HUES48 (cell line): Measurements from ENCODE around the gene LSAMP.
A peak's percentile ranks its signal among the peaks of the same experiment; 100 is the strongest.

Source experiments
- H3K27ac ChIP-seq: one replicate; pipeline ENCODE4 v1.7.0; 2013; ENCODE audit warnings: low read depth, low read length, inconsistent platforms
- H3K27me3 ChIP-seq: 2 replicates; pipeline ENCODE4 v1.6.1; 2013; ENCODE audit warnings: mild to moderate bottlenecking, low read length; ENCODE audit not compliant: control insufficient read depth, insufficient read depth
- H3K36me3 ChIP-seq: 2 replicates; pipeline ENCODE4 v1.6.1; 2013; ENCODE audit warnings: low read length; ENCODE audit not compliant: control insufficient read depth, insufficient read depth
- H3K4me1 ChIP-seq: 2 replicates; pipeline ENCODE4 v1.6.1; 2013; ENCODE audit warnings: mild to moderate bottlenecking, low read length; ENCODE audit not compliant: control insufficient read depth, insufficient read depth
- H3K4me3 ChIP-seq: 2 replicates; pipeline ENCODE4 v1.5.1; 2013; ENCODE audit warnings: mild to moderate bottlenecking, low read depth, low read length
- H3K9ac ChIP-seq: 2 replicates; pipeline ENCODE4 v1.6.1; 2013; ENCODE audit warnings: mild to moderate bottlenecking, low read depth, low read length, moderate library complexity
- H3K9me3 ChIP-seq: 2 replicates; pipeline ENCODE4 v1.6.1; 2013; ENCODE audit warnings: low read length; ENCODE audit not compliant: control insufficient read depth, insufficient read depth

Gene LSAMP

DNA sequence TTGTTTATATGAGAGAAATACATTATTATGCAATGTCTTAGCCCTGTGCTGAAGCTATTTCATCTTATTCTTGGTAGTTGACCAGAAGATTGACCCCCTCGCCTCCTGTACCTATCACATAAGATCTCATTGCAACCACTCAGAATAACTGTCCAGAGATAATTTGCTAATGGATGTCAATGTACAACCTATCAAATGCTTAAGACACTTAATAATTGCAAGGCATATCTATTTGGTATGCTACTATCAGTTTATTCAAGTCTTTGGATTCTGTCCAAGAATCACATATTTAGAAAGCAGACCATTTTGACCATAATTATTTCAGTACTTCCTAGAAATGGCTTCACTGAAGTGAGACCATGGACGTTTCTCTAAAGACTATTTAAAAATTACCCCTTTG is 580.4 kb downstream of the LSAMP start:
- Histone ChIP-seq H3K9me3 (no peaks in the 10 kb centered on the region), H3K36me3 (no peaks in the 10 kb centered on the region), H3K27ac (no peak overlapping the region), H3K4me3 (no peak overlapping the region), H3K4me1 (peaks cover 39% of the 10 kb centered on the region), H3K9ac (no peak overlapping the region), H3K27me3 (no peaks in the 10 kb centered on the region)

DNA sequence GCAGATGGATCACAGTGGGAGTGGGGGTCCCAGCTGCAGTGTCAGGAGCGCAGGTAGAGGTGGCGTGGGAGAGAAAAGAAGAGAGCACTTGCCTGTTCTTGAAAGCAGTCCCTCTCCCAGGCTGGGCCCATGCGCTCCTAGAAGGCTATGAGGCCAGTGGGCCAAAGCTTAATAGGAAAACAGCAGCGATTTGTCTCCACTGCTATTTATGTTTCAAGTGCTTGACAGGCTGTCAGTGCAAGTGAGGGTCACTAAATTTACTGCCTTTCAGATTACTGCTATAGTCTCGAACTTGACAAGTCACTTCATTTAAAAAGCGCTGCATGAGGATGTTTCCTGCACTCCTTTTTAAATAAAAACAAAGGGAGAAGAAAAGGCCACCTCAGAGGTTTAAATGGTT is 582.4 kb downstream of the LSAMP start:
- Histone ChIP-seq H3K4me3 (no peak overlapping the region; the same call in 1 of the 2 replicates), H3K9me3 (no peaks in the 10 kb centered on the region), H3K4me1 (peaks cover 56% of the 10 kb centered on the region), H3K27me3 (no peaks in the 10 kb centered on the region), H3K27ac (peak overlapping the region; percentile 79), H3K36me3 (no peaks in the 10 kb centered on the region), H3K9ac (no peak overlapping the region)

- no peaks in the 10 kb centered on the region for H3K27me3 ChIP-seq
- peak overlapping the region; percentile 11; the same call in 1 of the 2 replicates for H3K4me3 ChIP-seq
These were observed 583.2 kb downstream of the LSAMP start for GRCh38 chr3:115862099-115862498.

GRCh38 chr3:115861166-115861733 is 584.0 kb downstream of the LSAMP start:
- Histone ChIP-seq H3K36me3 (no peaks in the 10 kb centered on the region), H3K27ac (no peak overlapping the region), H3K4me3 (no peak overlapping the region), H3K27me3 (no peaks in the 10 kb centered on the region), H3K4me1 (peaks cover 65% of the 10 kb centered on the region), H3K9ac (no peak overlapping the region), H3K9me3 (no peaks in the 10 kb centered on the region)

More at GRCh38 chr3:115862099-115862498, 583.2 kb downstream of the LSAMP start:
- peak overlapping the region; percentile 79 for H3K27ac ChIP-seq
- H3K9ac ChIP-seq: no peak overlapping the region
- H3K36me3 ChIP-seq: no peaks in the 10 kb centered on the region
- peaks cover 64% of the 10 kb centered on the region for H3K4me1 ChIP-seq
- H3K9me3 ChIP-seq: no peaks in the 10 kb centered on the region

DNA sequence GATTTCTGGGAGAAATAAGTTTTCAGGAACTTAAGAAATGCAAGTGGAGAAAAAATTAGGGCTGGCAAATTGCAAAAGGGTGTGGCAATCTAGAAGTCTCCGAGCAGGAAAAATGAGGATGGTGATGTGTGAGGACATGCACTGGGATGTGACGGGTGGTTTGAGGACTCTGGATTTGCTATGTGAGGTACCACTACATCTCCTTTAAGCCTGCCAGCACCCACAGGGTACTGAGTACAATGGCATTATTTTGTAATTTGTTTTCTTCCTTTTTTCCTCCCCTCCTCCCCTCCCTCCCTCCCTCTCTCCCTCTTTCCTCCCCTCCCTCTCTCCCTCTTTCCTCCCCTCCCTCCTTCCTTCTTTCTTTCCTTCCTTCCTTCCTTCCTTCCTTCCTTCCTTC is 584.5 kb downstream of the LSAMP start:
- H3K27me3 ChIP-seq: no peaks in the 10 kb centered on the region
- H3K9me3 ChIP-seq: no peaks in the 10 kb centered on the region
- H3K27ac ChIP-seq: no peak overlapping the region
- H3K4me1 ChIP-seq: peaks cover 65% of the 10 kb centered on the region
- H3K4me3 ChIP-seq: no peak overlapping the region
- H3K36me3 ChIP-seq: no peaks in the 10 kb centered on the region
- H3K9ac ChIP-seq: no peak overlapping the region

DNA sequence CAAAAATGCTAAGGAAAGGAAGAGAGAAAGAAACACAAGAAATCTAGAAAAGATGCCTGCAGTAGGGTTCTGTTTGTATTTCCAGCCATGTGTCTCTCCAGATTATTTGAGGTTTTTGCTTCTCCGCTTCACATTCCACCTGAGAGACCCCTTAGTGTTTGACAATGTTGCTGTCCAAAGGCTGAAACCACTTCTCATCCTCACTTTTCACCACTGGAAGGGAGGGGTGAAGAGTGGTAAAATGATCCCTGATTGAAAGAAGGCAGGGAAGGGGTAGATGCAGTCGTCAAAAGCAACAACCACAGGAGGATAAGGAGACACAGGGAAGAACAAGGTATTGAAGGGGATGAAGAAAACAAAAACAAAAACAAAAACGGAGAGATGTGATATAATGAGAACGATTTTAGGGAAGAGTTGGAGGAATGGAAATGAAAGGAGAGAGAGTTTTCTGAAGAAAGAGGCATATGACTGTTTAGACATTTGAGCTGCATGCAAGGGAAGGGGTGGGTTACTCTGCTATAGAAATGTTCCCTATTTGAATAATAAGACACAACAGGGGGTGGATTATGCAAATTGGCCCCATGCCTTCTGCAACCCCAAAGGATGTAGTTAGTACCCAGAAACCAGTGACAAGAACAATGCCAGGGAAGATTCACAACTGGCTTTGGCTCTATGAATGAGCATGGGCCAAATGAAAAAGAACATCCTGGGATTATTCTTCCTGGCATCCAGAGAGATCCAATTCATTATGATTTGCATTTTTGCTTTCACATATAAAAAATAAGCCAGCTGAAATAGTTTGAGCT is 586.1 kb downstream of the LSAMP start:
- H3K9ac ChIP-seq: no peak overlapping the region
- H3K27me3 ChIP-seq: no peaks in the 10 kb centered on the region
- no peaks in the 10 kb centered on the region for H3K36me3 ChIP-seq
- no peaks in the 10 kb centered on the region for H3K9me3 ChIP-seq
- peak overlapping the region; percentile 52 for H3K4me3 ChIP-seq
- peak overlapping the region; percentile 85 for H3K27ac ChIP-seq
- H3K4me1 ChIP-seq: peaks cover 65% of the 10 kb centered on the region

DNA sequence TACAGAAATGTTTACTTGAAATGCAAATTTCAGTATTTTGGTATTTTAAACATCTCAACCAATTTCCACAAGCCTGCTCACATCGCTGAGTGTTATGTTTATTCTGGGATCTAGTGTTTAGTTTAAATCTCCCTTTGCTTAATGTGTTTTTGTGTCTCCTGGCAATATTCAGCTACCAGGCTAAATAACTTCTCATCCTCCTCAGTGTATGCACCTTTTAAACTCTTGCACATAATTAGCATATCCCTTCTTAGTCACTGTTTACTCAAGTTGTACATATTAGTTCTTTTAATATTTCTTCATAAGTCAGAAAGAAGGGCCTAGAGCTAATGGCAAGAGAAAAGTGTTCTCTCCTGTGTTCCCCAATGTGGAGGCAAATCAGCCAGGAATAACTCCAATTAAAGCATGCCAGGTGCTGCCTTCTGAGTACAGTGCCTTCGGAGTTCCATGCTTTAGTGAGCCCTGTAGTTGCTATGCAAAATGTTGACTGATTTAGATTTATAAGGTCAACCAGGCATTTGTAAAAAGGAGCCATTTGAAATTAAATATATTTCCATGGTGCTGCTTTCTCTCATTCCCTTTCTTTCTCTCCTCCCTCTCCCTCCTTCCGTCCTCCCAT is 587.7 kb downstream of the LSAMP start:
- no peak overlapping the region for H3K4me3 ChIP-seq
- no peaks in the 10 kb centered on the region for H3K27me3 ChIP-seq
- no peak overlapping the region for H3K9ac ChIP-seq
- H3K4me1 ChIP-seq: peaks cover 51% of the 10 kb centered on the region
- no peaks in the 10 kb centered on the region for H3K9me3 ChIP-seq
- H3K27ac ChIP-seq: no peak overlapping the region
- H3K36me3 ChIP-seq: no peaks in the 10 kb centered on the region

DNA sequence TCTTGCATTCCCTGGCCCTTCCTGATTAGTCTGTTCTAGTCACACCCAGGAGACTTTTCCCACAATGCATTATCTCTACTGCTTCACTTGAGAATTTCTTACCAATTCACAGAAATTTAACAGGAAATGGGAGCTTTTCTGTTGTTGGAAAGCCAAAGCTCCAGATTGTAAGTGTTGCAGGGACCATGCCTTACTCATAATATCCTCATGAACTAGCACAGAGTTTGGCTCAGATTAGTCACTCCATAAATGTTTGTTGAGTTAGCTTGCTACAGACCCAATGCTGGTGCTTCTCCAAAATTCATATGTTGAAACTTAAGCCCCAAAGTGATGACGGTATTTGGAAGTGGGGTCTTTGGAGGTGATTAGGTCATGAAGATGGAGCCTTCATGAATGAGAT is 589.4 kb downstream of the LSAMP start:
- Histone ChIP-seq H3K4me3 (no peak overlapping the region), H3K9ac (no peak overlapping the region), H3K4me1 (peaks cover 36% of the 10 kb centered on the region), H3K9me3 (no peaks in the 10 kb centered on the region), H3K36me3 (no peaks in the 10 kb centered on the region), H3K27ac (no peak overlapping the region), H3K27me3 (no peaks in the 10 kb centered on the region)

GRCh38 chr3:115853104-115853503 is 592.2 kb downstream of the LSAMP start:
- no peak overlapping the region for H3K4me3 ChIP-seq
- no peak overlapping the region for H3K9ac ChIP-seq
- H3K27ac ChIP-seq: no peak overlapping the region
- no peaks in the 10 kb centered on the region for H3K36me3 ChIP-seq
- H3K4me1 ChIP-seq: peaks cover 12% of the 10 kb centered on the region
- H3K27me3 ChIP-seq: no peaks in the 10 kb centered on the region
- H3K9me3 ChIP-seq: no peaks in the 10 kb centered on the region

DNA sequence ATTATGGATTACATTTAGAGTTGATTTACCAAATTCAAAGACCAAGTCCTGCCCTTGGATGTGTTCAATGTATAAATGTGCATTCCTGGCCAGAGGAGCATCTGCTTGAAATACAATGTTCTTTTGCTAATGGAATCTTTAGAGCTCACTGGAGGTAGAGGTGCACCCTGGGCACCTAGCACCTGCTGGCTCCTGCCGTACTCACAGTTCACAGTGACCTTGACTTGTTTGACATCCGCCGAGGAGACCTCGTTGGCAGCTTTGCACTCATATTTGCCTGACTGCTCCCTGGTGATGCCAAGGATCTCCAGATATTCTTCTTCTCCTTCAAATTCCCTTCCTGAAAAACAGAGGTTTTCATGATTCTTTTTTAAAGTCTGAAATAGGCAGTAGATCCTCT is 593.0 kb downstream of the LSAMP start:
- H3K9ac ChIP-seq: no peak overlapping the region
- H3K4me1 ChIP-seq: peaks cover 3% of the 10 kb centered on the region
- no peak overlapping the region for H3K4me3 ChIP-seq
- no peak overlapping the region for H3K27ac ChIP-seq
- H3K36me3 ChIP-seq: no peaks in the 10 kb centered on the region
- no peaks in the 10 kb centered on the region for H3K9me3 ChIP-seq
- H3K27me3 ChIP-seq: no peaks in the 10 kb centered on the region

GRCh38 chr3:115851571-115851970 is 593.7 kb downstream of the LSAMP start:
- H3K4me3 ChIP-seq: no peak overlapping the region
- no peak overlapping the region for H3K9ac ChIP-seq
- H3K4me1 ChIP-seq: peaks cover 5% of the 10 kb centered on the region
- no peaks in the 10 kb centered on the region for H3K36me3 ChIP-seq
- no peak overlapping the region for H3K27ac ChIP-seq
- no peaks in the 10 kb centered on the region for H3K9me3 ChIP-seq
- H3K27me3 ChIP-seq: no peaks in the 10 kb centered on the region
